Esophagus (tissue), 2 donors: Measurements from ENCODE around the gene GUCY1A2. TPM values are rescaled to one million over a fixed set of nuclear protein-coding genes. Genes with fewer than 3 reads are reported as not detected.

Experiments
- H3K27ac ChIP-seq, 2 donors: one replicate each; pipeline ENCODE4 v1.5.1; 2013; ENCODE audit warnings: low read depth in 2 of 2, mild to moderate bottlenecking in 2 of 2, inconsistent platforms in 1 of 2, low read length in 1 of 2, moderate library complexity in 1 of 2
- H3K27me3 ChIP-seq, 2 donors: one replicate each; pipeline ENCODE4 v1.6.1; 2013; ENCODE audit warnings: low read length in 2 of 2, control low read depth in 1 of 2, mild to moderate bottlenecking in 1 of 2; ENCODE audit not compliant: insufficient read depth in 2 of 2, control insufficient read depth in 1 of 2
- H3K36me3 ChIP-seq, 2 donors: one replicate each; pipeline ENCODE4 v1.6.1; 2013; ENCODE audit warnings: low read length in 1 of 2; ENCODE audit not compliant: control insufficient read depth in 2 of 2, insufficient read depth in 2 of 2
- H3K4me1 ChIP-seq, 2 donors: one replicate each; pipeline ENCODE4 v1.6.1; 2013; ENCODE audit warnings: low read length in 1 of 2; ENCODE audit not compliant: control insufficient read depth in 2 of 2, insufficient read depth in 2 of 2
- H3K4me3 ChIP-seq, 2 donors: one replicate each; pipeline ENCODE4 v1.5.1; 2013; ENCODE audit warnings: low read length in 2 of 2, mild to moderate bottlenecking in 2 of 2, low read depth in 1 of 2, moderate library complexity in 1 of 2
- H3K9me3 ChIP-seq, 2 donors: one replicate each; pipeline ENCODE4 v1.6.1; 2013; ENCODE audit warnings: mild to moderate bottlenecking in 2 of 2, low read depth in 1 of 2, low read length in 1 of 2, moderate library complexity in 1 of 2; ENCODE audit not compliant: control insufficient read depth in 2 of 2, insufficient read depth in 1 of 2
- WGBS, 2 donors: extraction: QIAGEN DNeasy Blood & Tissue Kit; methylation state at CpG; one replicate each; pipeline ENCODE4 v1.1.7; 2013; 5-methylcytosine and 5-hydroxymethylcytosine counted together
- polyA plus RNA-seq, 2 donors: library from polyadenylated mRNA; stranded (reverse); fragments of 200-250 nt; gene quantifications; one replicate each; pipeline ENCODE4 v1.2.3, GENCODE V29; 2013
- donor health status: healthy with polysubstance abuse.
- donor health status: Bipolar disorder and iron deficiency.

Gene GUCY1A2
- polyA plus RNA-seq, 2 donors = 0.04 to 0.07 TPM

DNA sequence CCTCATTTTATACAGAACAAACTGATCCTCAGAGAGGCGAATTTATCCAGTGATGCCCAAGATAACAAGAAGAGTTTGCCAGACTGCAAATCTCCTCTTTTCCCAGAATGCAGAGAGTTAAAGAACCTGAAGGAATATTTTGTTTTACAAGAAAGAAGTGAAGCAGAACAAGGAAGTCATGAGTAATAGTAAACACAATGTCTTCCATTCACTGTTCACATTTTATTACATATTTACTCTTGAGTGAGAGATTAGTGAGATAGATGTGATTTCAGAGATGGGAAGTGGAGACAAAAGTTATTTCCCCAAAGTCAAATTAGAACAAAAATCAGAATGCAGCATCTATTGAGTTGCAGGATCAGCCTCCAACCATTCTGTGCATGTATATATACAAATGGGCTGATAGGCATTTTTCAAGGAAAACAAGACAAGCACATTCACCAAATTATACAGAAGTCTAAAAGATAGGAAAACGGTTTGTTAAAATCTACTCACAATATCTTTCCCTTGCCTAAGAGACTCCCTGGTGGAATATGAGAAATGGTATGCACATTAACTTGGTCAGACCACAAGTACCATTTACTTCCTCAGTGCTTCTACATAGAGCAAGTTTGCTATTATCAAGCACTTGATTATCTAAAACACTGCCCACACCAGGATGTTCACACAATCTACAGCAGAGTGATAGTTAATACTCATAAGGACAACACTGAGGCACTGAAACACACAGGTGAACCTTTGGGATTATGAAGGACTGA, 12.0 kb downstream of the GUCY1A2 start:
- no peaks in the 10 kb centered on the region for H3K9me3 ChIP-seq
- H3K4me3 ChIP-seq = no peak overlapping the region
- no peaks in the 10 kb centered on the region for H3K4me1 ChIP-seq
- H3K27me3 ChIP-seq = no peaks in the 10 kb centered on the region
- H3K36me3 ChIP-seq = no peaks in the 10 kb centered on the region
- WGBS, 2 donors = 44 to 48% methylated on average over 2 of the region's 2 CpGs
- no peak overlapping the region for H3K27ac ChIP-seq

DNA sequence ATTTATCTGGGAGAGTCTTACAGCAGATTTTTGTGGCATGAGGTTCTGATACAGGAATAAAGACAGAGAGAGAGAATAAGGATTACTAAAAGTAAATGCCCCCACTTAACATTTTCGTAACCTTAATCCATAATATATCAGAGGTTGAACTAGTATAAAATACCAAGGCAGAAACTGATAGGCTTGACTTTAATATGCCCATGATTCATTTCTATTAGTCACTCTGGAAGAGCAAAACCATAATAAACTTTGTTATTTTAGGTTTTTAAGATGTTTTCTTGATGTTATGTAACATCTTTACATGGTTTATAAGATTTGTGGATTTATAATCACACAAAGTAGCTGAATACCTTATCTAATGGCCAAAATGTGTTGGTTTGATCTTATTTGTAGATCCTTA, 19.1 kb downstream of the GUCY1A2 start:
- WGBS, 2 donors = 86 to 89% methylated on average over 1 of the region's 1 CpG
- Histone ChIP-seq H3K4me3 (no peak overlapping the region), H3K27me3 (no peaks in the 10 kb centered on the region), H3K27ac (no peak overlapping the region), H3K4me1 (no peaks in the 10 kb centered on the region), H3K9me3 (no peaks in the 10 kb centered on the region), H3K36me3 (no peaks in the 10 kb centered on the region)

GRCh38 chr11:106998916-106999188, 19.4 kb downstream of the GUCY1A2 start:
- no peaks in the 10 kb centered on the region for H3K4me1 ChIP-seq
- H3K27ac ChIP-seq = no peak overlapping the region
- H3K4me3 ChIP-seq = no peak overlapping the region
- H3K27me3 ChIP-seq = no peaks in the 10 kb centered on the region
- 64 to 82% methylated on average over 4 of the region's 4 CpGs for WGBS, 2 donors
- H3K36me3 ChIP-seq = no peaks in the 10 kb centered on the region
- H3K9me3 ChIP-seq = no peaks in the 10 kb centered on the region

DNA sequence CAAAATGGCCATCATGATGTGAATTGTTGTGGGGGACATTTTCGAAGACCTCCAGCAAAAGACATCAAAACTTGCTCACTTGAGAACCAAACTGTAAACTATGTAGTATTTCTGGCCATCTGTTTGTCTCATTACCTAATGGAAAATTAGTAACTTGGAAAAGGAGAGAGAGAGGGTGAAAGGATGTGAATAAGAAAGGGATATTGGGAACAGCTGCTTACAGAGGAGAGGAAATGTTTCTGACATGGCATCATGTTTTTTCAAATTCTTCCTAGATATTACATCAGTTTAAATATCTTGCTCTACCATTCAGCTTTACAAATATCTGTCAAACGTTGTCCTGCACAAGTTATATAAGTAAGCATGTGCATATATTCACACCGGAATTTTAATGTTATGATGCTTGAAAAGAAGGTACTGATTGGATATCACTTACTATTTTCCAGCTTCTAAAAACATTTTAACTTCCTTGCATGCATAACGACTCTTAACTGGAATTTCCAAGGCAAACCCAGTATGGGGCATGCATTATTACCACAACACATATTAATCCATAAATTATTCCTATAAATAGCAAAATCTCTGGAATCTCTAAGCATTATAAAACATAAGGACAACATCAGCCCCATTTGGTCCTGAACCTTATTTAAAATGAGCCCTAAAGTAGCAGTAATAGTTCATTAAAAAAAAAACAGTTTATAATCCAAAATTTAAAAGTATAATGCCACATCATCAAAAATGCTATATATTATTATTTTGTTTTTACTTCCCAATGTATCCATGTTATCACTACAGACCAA, 20.0 kb downstream of the GUCY1A2 start:
- Histone ChIP-seq H3K27me3 (no peaks in the 10 kb centered on the region), H3K4me1 (no peaks in the 10 kb centered on the region), H3K36me3 (no peaks in the 10 kb centered on the region), H3K4me3 (no peak overlapping the region), H3K9me3 (no peaks in the 10 kb centered on the region), H3K27ac (no peak overlapping the region)
- 71 to 75% methylated on average over 4 of the region's 4 CpGs for WGBS, 2 donors

DNA sequence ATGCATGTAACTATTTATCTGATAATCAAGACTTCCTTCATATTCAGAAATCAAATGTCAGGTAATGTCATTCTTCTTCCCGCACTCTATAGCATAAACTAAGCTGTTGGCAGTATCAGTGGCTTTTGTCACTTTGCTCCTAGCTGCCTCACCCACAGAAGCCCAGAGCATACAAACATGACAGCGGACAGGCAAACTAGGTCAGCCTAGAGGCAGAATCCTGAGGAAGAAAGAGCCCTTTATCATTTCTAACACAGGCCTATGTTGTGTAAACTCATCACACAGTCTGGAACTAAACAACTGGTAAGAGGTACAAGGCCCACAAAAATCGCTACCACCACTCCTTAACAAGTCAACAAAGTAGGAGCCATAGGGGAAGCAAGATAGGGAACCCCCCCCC, 21.0 kb downstream of the GUCY1A2 start:
- Histone ChIP-seq H3K27ac (no peak overlapping the region), H3K9me3 (no peaks in the 10 kb centered on the region), H3K36me3 (no peaks in the 10 kb centered on the region), H3K4me1 (no peaks in the 10 kb centered on the region), H3K4me3 (no peak overlapping the region), H3K27me3 (no peaks in the 10 kb centered on the region)
- 82 to 85% methylated on average over 3 of the region's 3 CpGs for WGBS, 2 donors

DNA sequence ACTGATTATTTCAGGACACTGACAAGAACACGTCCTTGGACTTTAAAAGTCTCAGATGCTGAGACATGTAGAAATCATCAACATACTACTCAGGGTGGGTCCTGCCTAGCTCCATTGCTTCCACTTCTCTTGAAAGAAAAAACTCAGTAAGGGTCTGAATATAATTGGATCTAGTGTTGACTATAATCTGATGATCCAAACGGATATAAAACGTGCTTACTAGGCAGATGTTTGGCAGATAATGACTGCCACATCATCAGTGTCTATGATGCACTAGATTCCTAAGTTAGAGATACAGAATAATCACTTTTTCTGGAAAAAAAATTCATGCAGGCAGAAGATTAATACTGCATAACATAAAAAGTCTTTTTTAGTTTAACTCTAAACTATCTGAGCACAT, 21.6 kb downstream of the GUCY1A2 start:
- Histone ChIP-seq H3K9me3 (no peaks in the 10 kb centered on the region), H3K27me3 (no peaks in the 10 kb centered on the region), H3K4me1 (no peaks in the 10 kb centered on the region), H3K4me3 (no peak overlapping the region), H3K36me3 (no peaks in the 10 kb centered on the region), H3K27ac (no peak overlapping the region)
- WGBS, 2 donors = 63 to 75% methylated on average over 3 of the region's 3 CpGs

- 54 to 75% methylated on average over 10 of the region's 10 CpGs for WGBS, 2 donors
- Histone ChIP-seq H3K27ac (peak overlapping the region in 1 of 2 donors; percentile 1), H3K4me1 (no peaks in the 10 kb centered on the region)
Measured at GRCh38 chr11:106990331-106990730, 27.9 kb downstream of the GUCY1A2 start.

DNA sequence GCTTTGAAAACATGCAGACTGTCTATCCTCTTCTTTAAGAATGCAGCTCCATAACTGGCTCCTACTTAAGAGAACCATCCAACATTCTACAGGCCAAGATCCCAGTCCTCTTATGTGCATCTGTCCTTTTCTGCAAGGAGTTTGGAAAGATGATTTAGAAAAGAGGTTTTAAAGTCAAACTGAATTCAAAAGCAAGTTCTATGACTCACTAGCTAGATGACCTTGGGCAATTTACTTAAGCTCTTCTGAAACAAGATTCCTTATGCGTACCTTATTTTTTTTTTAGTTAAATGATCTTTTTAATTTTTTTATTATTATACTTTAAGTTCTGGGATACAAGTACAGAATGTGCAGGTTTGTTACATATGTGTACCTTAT, 29.2 kb downstream of the GUCY1A2 start:
- no peaks in the 10 kb centered on the region for H3K4me1 ChIP-seq
- no peaks in the 10 kb centered on the region for H3K36me3 ChIP-seq
- 46 to 74% methylated on average over 1 of the region's 1 CpG for WGBS, 2 donors
- no peaks in the 10 kb centered on the region for H3K9me3 ChIP-seq
- no peak overlapping the region for H3K4me3 ChIP-seq
- peak overlapping the region in 1 of 2 donors; percentile 7 for H3K27ac ChIP-seq
- H3K27me3 ChIP-seq = no peaks in the 10 kb centered on the region

More at GRCh38 chr11:106990331-106990730, 27.9 kb downstream of the GUCY1A2 start:
- Histone ChIP-seq H3K27me3 (no peaks in the 10 kb centered on the region), H3K9me3 (no peaks in the 10 kb centered on the region), H3K36me3 (no peaks in the 10 kb centered on the region), H3K4me3 (no peak overlapping the region)

DNA sequence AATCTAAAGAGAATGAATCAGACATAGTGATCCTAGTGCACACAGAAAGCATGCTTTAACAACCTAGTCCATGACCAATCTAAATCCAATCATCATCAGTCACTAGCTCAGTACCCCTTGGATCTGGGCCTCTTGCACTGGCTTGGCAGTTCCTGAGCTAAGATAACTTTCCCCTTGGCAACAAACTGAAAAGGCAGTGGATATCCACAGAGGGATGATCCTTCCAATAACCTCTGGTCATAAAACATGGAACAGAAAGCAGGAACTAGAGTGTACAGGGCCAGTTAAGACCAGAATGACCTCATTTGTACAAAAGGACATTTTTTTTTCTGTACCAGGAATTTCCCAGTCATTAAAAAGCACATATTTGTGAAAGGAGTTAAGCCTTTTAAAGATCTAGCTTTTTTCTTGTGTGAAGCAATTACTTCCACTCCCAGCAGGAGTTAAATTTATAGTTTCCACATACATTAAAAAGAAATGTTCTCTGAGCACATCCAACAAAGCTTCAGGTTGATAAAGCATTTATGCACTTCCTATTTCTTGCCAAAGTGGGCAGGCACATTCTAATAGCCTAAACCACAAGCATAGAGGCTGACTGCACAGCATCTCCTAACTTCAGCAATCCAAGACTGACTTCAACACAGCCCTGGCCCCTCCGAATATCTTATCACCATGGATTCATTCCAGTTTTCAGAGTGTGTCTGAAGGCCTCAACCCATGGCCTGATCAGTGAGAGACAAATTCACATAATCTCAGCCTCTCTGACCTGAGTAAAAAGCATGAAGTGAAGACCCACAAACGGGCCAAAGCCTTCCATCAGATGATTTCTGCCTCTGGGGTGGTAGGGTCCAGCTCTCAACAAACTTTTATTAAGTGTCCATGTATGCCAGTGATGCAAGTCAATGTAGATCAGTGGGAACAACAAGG, 29.9 kb downstream of the GUCY1A2 start:
- no peaks in the 10 kb centered on the region for H3K4me1 ChIP-seq

More for the DNA sequence above, 29.9 kb downstream of the GUCY1A2 start:
- WGBS, 2 donors = 26 to 43% methylated on average over 2 of the region's 2 CpGs
- no peaks in the 10 kb centered on the region for H3K27me3 ChIP-seq
- H3K9me3 ChIP-seq = no peaks in the 10 kb centered on the region
- no peak overlapping the region for H3K4me3 ChIP-seq
- H3K36me3 ChIP-seq = no peaks in the 10 kb centered on the region
- H3K27ac ChIP-seq = peak overlapping the region; percentile 7 to 30
